GM12801 (cell line): Measurements from ENCODE around the gene ZNF410.

ENCODE experiments used
- TF ChIP-seq, protein P1 (sequence below): IDR thresholded peaks from one replicate; pipeline ENCODE4 v1.5.1; 2011; ENCODE audit warnings: control low read depth; ENCODE audit not compliant: insufficient read length; ENCODE audit errors: extremely low read depth

The ZNF410 gene

GRCh38 chr14:73859145-73859544, 27.5 kb upstream of the ZNF410 start:
- TF ChIP-seq, protein P1, sequence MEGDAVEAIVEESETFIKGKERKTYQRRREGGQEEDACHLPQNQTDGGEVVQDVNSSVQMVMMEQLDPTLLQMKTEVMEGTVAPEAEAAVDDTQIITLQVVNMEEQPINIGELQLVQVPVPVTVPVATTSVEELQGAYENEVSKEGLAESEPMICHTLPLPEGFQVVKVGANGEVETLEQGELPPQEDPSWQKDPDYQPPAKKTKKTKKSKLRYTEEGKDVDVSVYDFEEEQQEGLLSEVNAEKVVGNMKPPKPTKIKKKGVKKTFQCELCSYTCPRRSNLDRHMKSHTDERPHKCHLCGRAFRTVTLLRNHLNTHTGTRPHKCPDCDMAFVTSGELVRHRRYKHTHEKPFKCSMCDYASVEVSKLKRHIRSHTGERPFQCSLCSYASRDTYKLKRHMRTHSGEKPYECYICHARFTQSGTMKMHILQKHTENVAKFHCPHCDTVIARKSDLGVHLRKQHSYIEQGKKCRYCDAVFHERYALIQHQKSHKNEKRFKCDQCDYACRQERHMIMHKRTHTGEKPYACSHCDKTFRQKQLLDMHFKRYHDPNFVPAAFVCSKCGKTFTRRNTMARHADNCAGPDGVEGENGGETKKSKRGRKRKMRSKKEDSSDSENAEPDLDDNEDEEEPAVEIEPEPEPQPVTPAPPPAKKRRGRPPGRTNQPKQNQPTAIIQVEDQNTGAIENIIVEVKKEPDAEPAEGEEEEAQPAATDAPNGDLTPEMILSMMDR = no peak

- TF ChIP-seq, protein P1 = no peak
Observed at GRCh38 chr14:73861073-73861472, 25.6 kb upstream of the ZNF410 start.

DNA sequence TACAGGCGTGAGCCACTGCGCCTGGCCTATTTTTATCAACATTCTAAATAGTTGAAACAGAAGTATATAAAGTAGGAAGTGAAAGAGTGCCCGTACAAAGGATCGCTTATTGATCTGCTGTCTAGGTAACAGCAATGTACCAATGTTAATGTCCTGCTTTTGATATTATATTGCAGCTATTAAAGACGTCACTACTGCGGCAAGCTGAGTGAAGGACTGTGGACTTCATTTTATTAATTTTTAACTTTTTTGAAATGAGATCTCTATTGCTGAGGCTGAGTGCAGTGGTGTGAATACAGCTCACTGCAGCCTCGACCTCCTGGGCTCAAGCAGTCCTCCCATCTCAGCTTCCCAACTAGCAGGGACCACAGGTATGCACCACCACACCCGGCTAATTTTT, 24.2 kb upstream of the ZNF410 start:
- TF ChIP-seq, protein P1 = no peak

DNA sequence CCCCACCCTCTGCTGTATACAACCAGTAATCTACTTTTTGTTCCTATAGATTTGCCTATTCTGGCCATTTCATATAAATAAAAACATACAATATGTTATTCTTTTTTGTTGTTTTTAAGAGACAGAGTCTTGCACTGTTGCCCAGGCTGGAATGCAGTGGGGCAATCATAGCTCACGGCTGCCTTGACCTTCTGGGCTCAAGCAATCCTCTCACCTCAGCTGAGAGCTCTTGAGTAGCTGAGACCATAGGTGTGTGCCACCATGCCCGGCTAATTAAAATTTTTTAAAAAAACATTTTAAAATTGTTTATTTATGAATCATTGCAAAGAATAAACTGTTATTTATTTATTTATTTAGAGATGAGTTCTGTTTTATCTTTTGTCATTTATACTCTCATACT, 23.4 kb upstream of the ZNF410 start:
- TF ChIP-seq, protein P1 = no peak

- TF ChIP-seq, protein P1 = no peak
Observed at GRCh38 chr14:73865534-73866113, 21.0 kb upstream of the ZNF410 start.

- TF ChIP-seq, protein P1 = no peak
Observed at GRCh38 chr14:73870525-73871235, 16.0 kb upstream of the ZNF410 start.

DNA sequence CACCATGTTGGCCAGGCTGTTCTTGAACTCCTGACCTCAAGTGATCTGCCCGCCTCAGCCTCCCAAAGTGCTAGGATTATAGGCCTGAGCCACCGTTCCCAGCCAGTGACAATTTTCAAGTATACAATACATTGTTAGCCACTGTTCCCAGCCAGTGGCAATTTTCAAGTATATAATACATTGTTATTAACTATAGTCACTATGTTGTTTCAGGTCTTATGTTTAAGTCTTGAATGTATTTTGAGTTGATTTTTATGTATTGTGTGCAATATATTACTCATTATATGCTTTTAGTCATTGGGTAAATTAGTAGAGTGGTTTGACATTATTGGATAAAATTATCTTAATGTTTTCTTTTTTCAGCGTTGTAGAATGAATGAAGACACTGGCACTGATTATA, 13.0 kb upstream of the ZNF410 start:
- TF ChIP-seq, protein P1 = no peak
